DOHH2 (cell line): ENCODE results near the gene RPTOR.

Source experiments
- H3F3A ChIP-seq: fragments of 200-600 bp; sonication (generic), shearing (Covaris generic); 2 replicates; pipeline ENCODE4 v1.6.0; 2016; ENCODE audit warnings: antibody characterized with exemption, mild to moderate bottlenecking; ENCODE audit not compliant: control insufficient read depth, insufficient read depth
- H3K27ac ChIP-seq: fragments of 200-600 bp; sonication (generic); 2 replicates; pipeline ENCODE4 v1.5.1; 2014; ENCODE audit warnings: low read depth, mild to moderate bottlenecking, low read length, moderate library complexity
- H3K27me3 ChIP-seq: fragments of 200-600 bp; sonication (generic); 2 replicates; pipeline ENCODE4 v1.6.1; 2014; ENCODE audit warnings: mild to moderate bottlenecking, low read length, mixed read lengths; ENCODE audit not compliant: control insufficient read depth
- H3K36me3 ChIP-seq: fragments of 200-600 bp; sonication (generic); 2 replicates; pipeline ENCODE4 v1.6.1; 2014; ENCODE audit warnings: mild to moderate bottlenecking, low read length, moderate library complexity, mixed read lengths; ENCODE audit not compliant: control insufficient read depth
- H3K4me1 ChIP-seq: fragments of 200-600 bp; sonication (generic); 2 replicates; pipeline ENCODE4 v1.6.1; 2014; ENCODE audit warnings: mild to moderate bottlenecking, low read length, mixed read lengths; ENCODE audit not compliant: control insufficient read depth
- H3K4me2 ChIP-seq: fragments of 200-600 bp; sonication (generic); 2 replicates; pipeline ENCODE4 v1.6.0; 2014; ENCODE audit warnings: mild to moderate bottlenecking, low read length, moderate library complexity
- H3K4me3 ChIP-seq: fragments of 200-600 bp; sonication (generic); 2 replicates; pipeline ENCODE4 v1.5.1; 2014; ENCODE audit warnings: mild to moderate bottlenecking, low read length, mixed read lengths
- H3K79me2 ChIP-seq: fragments of 200-600 bp; sonication (generic); 2 replicates; pipeline ENCODE4 v1.6.1; 2014; ENCODE audit warnings: mild to moderate bottlenecking, low read length, mixed read lengths; ENCODE audit not compliant: control insufficient read depth
- H3K9me2 ChIP-seq: fragments of 200-600 bp; sonication (generic); replicated peaks from 2 replicates; pipeline ENCODE4 v1.6.1; 2014; ENCODE audit warnings: mild to moderate bottlenecking, low read length, mixed read lengths; ENCODE audit not compliant: control insufficient read depth
- H3K9me3 ChIP-seq: fragments of 200-600 bp; sonication (generic); 2 replicates; pipeline ENCODE4 v1.6.1; 2014; ENCODE audit warnings: antibody characterized with exemption, low read length, mixed read lengths; ENCODE audit not compliant: control insufficient read depth, insufficient read depth
- H4K20me1 ChIP-seq: fragments of 200-600 bp; sonication (generic); 2 replicates; pipeline ENCODE4 v1.6.0; 2014; ENCODE audit warnings: low read depth, mild to moderate bottlenecking, antibody characterized with exemption, low read length, moderate library complexity; ENCODE audit not compliant: control insufficient read depth, insufficient read depth
- EZH2phosphoT487 ChIP-seq: fragments of 200-600 bp; sonication (generic); IDR thresholded peaks from 2 replicates; pipeline ENCODE4 v1.6.1; 2017; ENCODE audit warnings: borderline replicate concordance, mild to moderate bottlenecking, antibody characterized with exemption, low read length, moderate library complexity, mixed read lengths
- TF ChIP-seq, protein P1 (sequence below): fragments of 200-600 bp; sonication (generic); IDR thresholded peaks from one replicate; pipeline ENCODE4 v1.5.1; 2014; ENCODE audit warnings: antibody characterized with exemption, mild to moderate bottlenecking, low read depth, low read length; ENCODE audit not compliant: poor library complexity, severe bottlenecking

Gene RPTOR

DNA sequence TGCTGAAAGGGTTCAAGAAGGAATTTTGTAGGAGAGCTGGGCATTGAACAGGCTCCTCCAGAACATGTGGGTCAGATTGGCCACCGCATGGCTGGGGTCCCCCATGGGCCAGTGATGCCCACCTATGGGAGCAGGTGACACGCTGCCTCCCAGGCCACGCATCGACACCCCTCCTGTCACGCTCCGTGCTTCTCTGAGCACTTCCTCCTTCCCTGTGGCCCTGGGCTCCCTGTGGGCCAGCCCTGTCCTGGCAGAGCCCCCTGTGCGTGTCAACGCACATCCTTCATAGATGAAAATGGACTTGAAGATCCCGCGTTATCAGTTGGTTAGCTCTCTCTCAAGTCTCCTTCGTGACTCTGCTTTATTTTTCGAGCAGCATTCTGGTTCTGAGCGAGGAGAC lies 160.3 kb downstream of the RPTOR start:
- Histone ChIP-seq H3K4me2 (peak overlapping the region; percentile 50), H3K9me3 (no peaks in the 10 kb centered on the region; the same call in 1 of the 2 replicates), H3F3A (peaks cover 7% of the 10 kb centered on the region), H3K79me2 (peaks cover 71% of the 10 kb centered on the region), H3K4me3 (no peak overlapping the region), H4K20me1 (no peaks in the 10 kb centered on the region), H3K27me3 (no peaks in the 10 kb centered on the region), H3K36me3 (peaks cover 8% of the 10 kb centered on the region; the same call in 1 of the 2 replicates), H3K27ac (peak overlapping the region; percentile 79; the same call in 1 of the 2 replicates), H3K4me1 (peaks cover 51% of the 10 kb centered on the region), H3K9me2 (no peaks in the 10 kb centered on the region)
- TF ChIP-seq, protein P1, sequence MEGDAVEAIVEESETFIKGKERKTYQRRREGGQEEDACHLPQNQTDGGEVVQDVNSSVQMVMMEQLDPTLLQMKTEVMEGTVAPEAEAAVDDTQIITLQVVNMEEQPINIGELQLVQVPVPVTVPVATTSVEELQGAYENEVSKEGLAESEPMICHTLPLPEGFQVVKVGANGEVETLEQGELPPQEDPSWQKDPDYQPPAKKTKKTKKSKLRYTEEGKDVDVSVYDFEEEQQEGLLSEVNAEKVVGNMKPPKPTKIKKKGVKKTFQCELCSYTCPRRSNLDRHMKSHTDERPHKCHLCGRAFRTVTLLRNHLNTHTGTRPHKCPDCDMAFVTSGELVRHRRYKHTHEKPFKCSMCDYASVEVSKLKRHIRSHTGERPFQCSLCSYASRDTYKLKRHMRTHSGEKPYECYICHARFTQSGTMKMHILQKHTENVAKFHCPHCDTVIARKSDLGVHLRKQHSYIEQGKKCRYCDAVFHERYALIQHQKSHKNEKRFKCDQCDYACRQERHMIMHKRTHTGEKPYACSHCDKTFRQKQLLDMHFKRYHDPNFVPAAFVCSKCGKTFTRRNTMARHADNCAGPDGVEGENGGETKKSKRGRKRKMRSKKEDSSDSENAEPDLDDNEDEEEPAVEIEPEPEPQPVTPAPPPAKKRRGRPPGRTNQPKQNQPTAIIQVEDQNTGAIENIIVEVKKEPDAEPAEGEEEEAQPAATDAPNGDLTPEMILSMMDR: no peak
- no peak for TF ChIP-seq EZH2phosphoT487

DNA sequence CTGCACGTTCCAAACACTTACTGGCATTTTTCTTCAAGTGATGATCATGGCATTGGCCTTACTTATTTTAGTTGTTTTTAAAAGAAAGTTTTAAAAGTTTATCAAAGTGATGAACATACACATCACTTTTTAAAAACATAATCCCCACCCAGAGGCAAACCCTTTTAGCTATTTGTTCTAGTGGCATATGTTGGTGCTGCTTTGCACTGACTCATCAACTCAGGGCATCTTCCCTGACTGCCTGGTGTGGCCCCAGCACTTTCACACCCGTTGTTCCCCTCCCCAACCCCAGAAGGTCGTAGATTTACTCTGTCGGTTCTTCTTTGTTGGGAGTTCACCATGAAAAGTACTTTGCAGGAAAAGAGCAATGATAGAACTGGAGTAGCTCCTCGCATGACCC lies 161.3 kb downstream of the RPTOR start:
- Histone ChIP-seq H4K20me1 (no peaks in the 10 kb centered on the region), H3K79me2 (peaks cover 64% of the 10 kb centered on the region), H3K4me1 (peaks cover 51% of the 10 kb centered on the region), H3K9me3 (no peaks in the 10 kb centered on the region), H3K27ac (no peak overlapping the region), H3K4me2 (no peak overlapping the region), H3F3A (peaks cover 7% of the 10 kb centered on the region), H3K9me2 (no peaks in the 10 kb centered on the region), H3K4me3 (no peak overlapping the region), H3K27me3 (no peaks in the 10 kb centered on the region), H3K36me3 (peaks cover 8% of the 10 kb centered on the region; the same call in 1 of the 2 replicates)
- no peak for TF ChIP-seq EZH2phosphoT487

DNA sequence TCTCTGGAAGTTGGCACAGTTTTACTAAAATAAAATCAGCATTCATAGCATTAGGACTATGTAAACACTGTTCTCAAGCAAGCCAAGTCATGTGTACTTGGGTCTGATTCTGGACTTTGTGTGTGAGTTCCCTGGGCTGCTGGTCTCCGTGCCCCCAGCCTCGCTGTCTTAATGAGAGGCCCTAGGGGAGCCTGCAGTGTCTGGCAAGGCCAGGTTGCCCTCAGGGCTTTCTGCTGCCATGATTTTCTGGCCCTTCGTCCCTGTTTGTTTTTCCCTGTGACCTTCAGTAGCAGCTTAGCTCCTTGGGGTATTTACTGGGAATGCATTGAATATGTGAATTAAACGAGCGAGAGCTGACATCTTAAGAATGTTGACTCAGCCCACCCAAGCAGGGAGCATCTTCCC lies 161.8 kb downstream of the RPTOR start:
- Histone ChIP-seq H3K9me3 (no peaks in the 10 kb centered on the region), H4K20me1 (no peaks in the 10 kb centered on the region), H3K79me2 (peaks cover 63% of the 10 kb centered on the region), H3K4me1 (peaks cover 47% of the 10 kb centered on the region), H3K9me2 (no peaks in the 10 kb centered on the region), H3K36me3 (peaks cover 8% of the 10 kb centered on the region; the same call in 1 of the 2 replicates), H3F3A (peaks cover 7% of the 10 kb centered on the region), H3K4me2 (no peak overlapping the region), H3K4me3 (no peak overlapping the region), H3K27me3 (no peaks in the 10 kb centered on the region), H3K27ac (no peak overlapping the region)
- TF ChIP-seq, protein P1: no peak
- no peak for TF ChIP-seq EZH2phosphoT487

DNA sequence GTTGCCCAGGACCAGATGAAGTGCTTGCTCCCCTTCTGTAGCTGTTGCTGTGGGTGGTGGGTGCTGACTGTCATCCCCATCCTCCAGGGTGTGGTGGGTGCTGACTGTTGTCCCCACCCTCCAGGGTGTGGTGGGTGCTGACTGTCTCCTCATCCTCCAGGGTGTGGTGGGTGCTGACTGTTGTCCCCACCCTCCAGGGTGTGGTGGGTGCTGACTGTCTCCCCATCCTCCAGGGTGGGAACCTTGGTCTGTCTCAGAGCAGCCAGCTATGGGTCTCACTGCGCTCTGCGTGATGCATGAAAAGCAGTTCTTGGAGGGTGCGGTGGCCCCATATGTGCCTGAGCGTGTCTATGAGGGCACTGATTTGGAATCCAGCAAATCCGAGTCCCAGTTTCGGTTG lies 163.8 kb downstream of the RPTOR start:
- Histone ChIP-seq H3K27ac (no peak overlapping the region), H3F3A (no peaks in the 10 kb centered on the region), H3K4me3 (no peak overlapping the region), H4K20me1 (no peaks in the 10 kb centered on the region; the same call in 1 of the 2 replicates), H3K27me3 (no peaks in the 10 kb centered on the region), H3K9me3 (no peaks in the 10 kb centered on the region), H3K4me1 (peaks cover 27% of the 10 kb centered on the region), H3K4me2 (no peak overlapping the region), H3K36me3 (peaks cover 5% of the 10 kb centered on the region; the same call in 1 of the 2 replicates), H3K9me2 (no peaks in the 10 kb centered on the region), H3K79me2 (peaks cover 58% of the 10 kb centered on the region)
- TF ChIP-seq, protein P1: no peak
- TF ChIP-seq EZH2phosphoT487: no peak
